ENCODE measurements around the gene NTMT1. TPM values are rescaled to one million over a fixed set of nuclear protein-coding genes. Genes with fewer than 3 reads are reported as not detected.

The NTMT1 gene
- total RNA-seq, 1 experiment from 2014 or later: 84.8 TPM

GRCh38 chr9:129629251-129629820 is 3.4 kb downstream of the NTMT1 start:
- Histone ChIP-seq H2AFZ (ENCODE audit: low read depth, low read length, poor library complexity, severe bottlenecking) (no peak overlapping the region), H3K27me3 (ENCODE audit: insufficient read depth, low read length) (no peaks in the 10 kb centered on the region), H3K9me2 (ENCODE audit: insufficient read depth) (no peaks in the 10 kb centered on the region), H3K9me3 (ENCODE audit: control insufficient read depth in 1 of 2, insufficient read depth in 1 of 2, low read depth in 1 of 2, low read length in 2 of 2) (no peaks in the 10 kb centered on the region), H4K20me1 (ENCODE audit: insufficient read depth) (peaks cover 20% of the 10 kb centered on the region; the same call in 1 of the 2 replicates), H3K27ac (ENCODE audit: low read depth, low read length) (no peak overlapping the region), H3K4me1 (ENCODE audit: control insufficient read depth in 1 of 2, insufficient read depth in 2 of 2, low read length in 2 of 2) (peaks cover 11 to 33% of the 10 kb centered on the region in 2 experiments), H3K4me3 (replicated peaks in 1 of 2; ENCODE audit: low read depth in 1 of 2, low read length in 2 of 2) (no peak overlapping the region), H3K36me3 (ENCODE audit: control insufficient read depth in 1 of 2, insufficient read depth in 2 of 2, low read length in 2 of 2) (peaks cover 26 to 59% of the 10 kb centered on the region in 2 experiments), H3K79me2 (ENCODE audit: insufficient read depth, low read length) (peaks cover 82% of the 10 kb centered on the region), H3K4me2 (ENCODE audit: low read length) (no peak overlapping the region), H3K9ac (ENCODE audit: low read length) (no peak overlapping the region)
- CTCF ChIA-PET: interaction anchor here (0.5 to 1.5 kb wide), 3 partner anchors 11 to 486 kb away, joined by 3 to 4 read pairs (median 3); no protein-coding TSS in a partner anchor
- ATAC-seq: no peak
- POLR2A ChIA-PET: interaction anchor here (0.6 kb wide), 1 partner anchor 154 kb away, joined by 4 read pairs; no protein-coding TSS in a partner anchor
- TF ChIP-seq SP1 (IDR thresholded peaks at IDR 0.05; ENCODE audit: low read depth): no peak
- TF ChIP-seq ZNF274 (IDR thresholded peaks at IDR 0.05; ENCODE audit: low read depth, low read length): no peak
- TF ChIP-seq FOSL1 (IDR thresholded peaks at IDR 0.05; ENCODE audit: low read depth): no peak
- TF ChIP-seq POLR2AphosphoS5 (IDR thresholded peaks at IDR 0.05; ENCODE audit: low read depth, low read length): no peak
- TF ChIP-seq TCF7L2 (IDR thresholded peaks at IDR 0.05; ENCODE audit: borderline replicate concordance, extremely low read depth, insufficient read depth, insufficient read length): no peak
- no peak for TF ChIP-seq EGR1 (IDR thresholded peaks at IDR 0.05; ENCODE audit: low read depth)
- no peak for TF ChIP-seq EZH2phosphoT487 (IDR thresholded peaks at IDR 0.05; ENCODE audit: borderline replicate concordance)
- no peak for TF ChIP-seq YY1 (IDR thresholded peaks at IDR 0.05; ENCODE audit: extremely low read depth, insufficient replicate concordance, low read depth, low read length)
- TF ChIP-seq CEBPB (IDR thresholded peaks at IDR 0.05; ENCODE audit: low read depth): no peak
- no peak for TF ChIP-seq CTCF (IDR thresholded peaks at IDR 0.05 in 2 of 3, conservative IDR thresholded peaks at IDR 0.05 in 1 of 3; ENCODE audit: borderline replicate concordance in 1 of 3, insufficient read depth in 1 of 3, low read depth in 2 of 3, low read length in 2 of 3)
- no peak for TF ChIP-seq ELF1 (IDR thresholded peaks at IDR 0.05; ENCODE audit: borderline replicate concordance, low read depth)
- TF ChIP-seq SIN3A (IDR thresholded peaks at IDR 0.05; ENCODE audit: low read depth): no peak
- no peak for TF ChIP-seq MAX (IDR thresholded peaks at IDR 0.05)
- intact Hi-C loops (cut with micrococcal nuclease): no loop called here
- no TSS peak for BruUV-seq (replicated peaks)
- DNase-seq (ENCODE audit: low read depth, low spot score): no peak
- RAD21 ChIA-PET (ENCODE audit: low non-redundant PET in 1 of 2, low total read pairs in 2 of 2, uncharacterized antibody in 2 of 2, unreplicated experiment in 2 of 2): no interaction called here

Measured in HCT116 (cell line).